K562 (cell line): ENCODE data around the gene SLC34A1.

Source experiments
- ADNP ChIP-seq: fragments of 200-800 bp; sonication (Bioruptor generic); IDR thresholded peaks from 2 replicates; pipeline ENCODE4 v1.6.1; 2016; ENCODE audit warnings: missing genetic modification characterization, missing compliant biosample characterization
- BRF1 ChIP-seq: IDR thresholded peaks from 3 replicates; pipeline ENCODE4 v1.6.1; 2011; ENCODE audit warnings: borderline replicate concordance, mild to moderate bottlenecking; ENCODE audit not compliant: insufficient read length; ENCODE audit errors: extremely low read depth
- HDGF ChIP-seq: fragments of 450-650 bp; IDR thresholded peaks from 2 replicates; pipeline ENCODE4 v1.6.1; 2016
- MYC ChIP-seq, 2 experiments: fragments of 250-450 bp in 1 of 2; sonication (Bioruptor Pico) in 1 of 2; IDR thresholded peaks; 2 replicates each; pipeline versions ENCODE4 v1.5.1 to v1.6.1; 2012 to 2021; ENCODE audit warnings: low read depth in 2 of 2, borderline replicate concordance in 1 of 2, improper control_type of control experiment in 1 of 2, low read length in 1 of 2, mild to moderate bottlenecking in 1 of 2, moderate library complexity in 1 of 2
- NRF1 ChIP-seq, 2 experiments: fragments of 450-650 bp; IDR thresholded peaks in 1 of 2; conservative IDR thresholded peaks in 1 of 2; 2 replicates each; pipeline ENCODE4 v1.6.1; 2014; ENCODE audit warnings: mild to moderate bottlenecking in 2 of 2
- PHF20 ChIP-seq: fragments of 450-650 bp; IDR thresholded peaks from 2 replicates; pipeline ENCODE4 v1.6.1; 2018; ENCODE audit not compliant: partially characterized antibody
- SOX6 ChIP-seq: fragments of 450-650 bp; IDR thresholded peaks from 2 replicates; pipeline ENCODE4 v1.6.1; 2014; ENCODE audit warnings: mild to moderate bottlenecking
- ZNF584 ChIP-seq: fragments of 200-800 bp; sonication (Bioruptor generic); IDR thresholded peaks from 2 replicates; pipeline ENCODE4 v1.6.1; 2016; ENCODE audit warnings: low read depth, mild to moderate bottlenecking, missing genetic modification characterization, missing compliant biosample characterization
- TF ChIP-seq, protein P1 (sequence below): fragments of 250-450 bp; sonication (Bioruptor Pico); IDR thresholded peaks from 2 replicates; pipeline ENCODE4 v1.8.0; 2022; ENCODE audit warnings: inconsistent platforms, mild to moderate bottlenecking, moderate library complexity, borderline replicate concordance
- TF ChIP-seq, protein P2 (sequence below), 3 experiments: IDR thresholded peaks in 2 of 3; conservative IDR thresholded peaks in 1 of 3; 2 replicates each; pipeline ENCODE4 v1.5.1; 2011 to 2012; ENCODE audit warnings: low read length in 3 of 3, mild to moderate bottlenecking in 3 of 3, control low read depth in 2 of 3, improper control_type of control experiment in 1 of 3, inconsistent platforms in 1 of 3, low read depth in 1 of 3, mixed read lengths in 1 of 3, moderate library complexity in 1 of 3; ENCODE audit not compliant: insufficient read depth in 2 of 3

DNA sequence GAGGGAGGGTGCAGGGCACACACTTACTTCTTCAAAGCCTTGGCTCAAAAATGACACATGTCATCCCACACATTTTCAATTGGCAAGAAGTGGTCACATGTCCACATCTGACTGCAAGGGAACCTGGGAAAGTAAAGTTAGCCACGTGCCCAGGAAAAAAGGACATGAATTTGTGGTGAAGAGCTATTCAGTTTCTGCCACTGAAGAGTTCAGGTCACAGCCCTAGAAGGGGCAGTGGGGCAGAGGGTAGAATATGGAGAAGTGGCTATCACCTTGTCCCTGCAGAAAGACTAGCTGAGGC, 28.4 kb upstream of the SLC34A1 start:
- TF ChIP-seq SOX6 (no peak), ZNF584 (CRISPR knock-in tag) (no peak), HDGF (no peak), MYC (IDR thresholded peaks at IDR 0.05; ENCODE audit: low read depth, low read length) (no peak), MYC (CRISPR knock-in tag; IDR thresholded peaks at IDR 0.05; ENCODE audit: borderline replicate concordance, low read depth) (no peak), PHF20 (no peak), BRF1 (no peak), ADNP (tag) (no peak), NRF1 (conservative IDR thresholded peaks at IDR 0.05 in 1 of 2, IDR thresholded peaks at IDR 0.05 in 1 of 2) (no peak)
- TF ChIP-seq, protein P1, sequence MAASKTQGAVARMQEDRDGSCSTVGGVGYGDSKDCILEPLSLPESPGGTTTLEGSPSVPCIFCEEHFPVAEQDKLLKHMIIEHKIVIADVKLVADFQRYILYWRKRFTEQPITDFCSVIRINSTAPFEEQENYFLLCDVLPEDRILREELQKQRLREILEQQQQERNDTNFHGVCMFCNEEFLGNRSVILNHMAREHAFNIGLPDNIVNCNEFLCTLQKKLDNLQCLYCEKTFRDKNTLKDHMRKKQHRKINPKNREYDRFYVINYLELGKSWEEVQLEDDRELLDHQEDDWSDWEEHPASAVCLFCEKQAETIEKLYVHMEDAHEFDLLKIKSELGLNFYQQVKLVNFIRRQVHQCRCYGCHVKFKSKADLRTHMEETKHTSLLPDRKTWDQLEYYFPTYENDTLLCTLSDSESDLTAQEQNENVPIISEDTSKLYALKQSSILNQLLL (CRISPR knock-in tag): no peak
- TF ChIP-seq, protein P2, sequence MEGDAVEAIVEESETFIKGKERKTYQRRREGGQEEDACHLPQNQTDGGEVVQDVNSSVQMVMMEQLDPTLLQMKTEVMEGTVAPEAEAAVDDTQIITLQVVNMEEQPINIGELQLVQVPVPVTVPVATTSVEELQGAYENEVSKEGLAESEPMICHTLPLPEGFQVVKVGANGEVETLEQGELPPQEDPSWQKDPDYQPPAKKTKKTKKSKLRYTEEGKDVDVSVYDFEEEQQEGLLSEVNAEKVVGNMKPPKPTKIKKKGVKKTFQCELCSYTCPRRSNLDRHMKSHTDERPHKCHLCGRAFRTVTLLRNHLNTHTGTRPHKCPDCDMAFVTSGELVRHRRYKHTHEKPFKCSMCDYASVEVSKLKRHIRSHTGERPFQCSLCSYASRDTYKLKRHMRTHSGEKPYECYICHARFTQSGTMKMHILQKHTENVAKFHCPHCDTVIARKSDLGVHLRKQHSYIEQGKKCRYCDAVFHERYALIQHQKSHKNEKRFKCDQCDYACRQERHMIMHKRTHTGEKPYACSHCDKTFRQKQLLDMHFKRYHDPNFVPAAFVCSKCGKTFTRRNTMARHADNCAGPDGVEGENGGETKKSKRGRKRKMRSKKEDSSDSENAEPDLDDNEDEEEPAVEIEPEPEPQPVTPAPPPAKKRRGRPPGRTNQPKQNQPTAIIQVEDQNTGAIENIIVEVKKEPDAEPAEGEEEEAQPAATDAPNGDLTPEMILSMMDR (IDR thresholded peaks at IDR 0.05 in 2 of 3, conservative IDR thresholded peaks at IDR 0.05 in 1 of 3; ENCODE audit: insufficient read depth in 2 of 3, low read depth in 1 of 3, low read length in 3 of 3): no peak
